Vagina (tissue), 2 donors: Measurements from ENCODE around the gene CHD9.

Source experiments
- CTCF ChIP-seq, 3 experiments: fragments of 450-650 bp in 2 of 3; fragments of 200-600 bp in 1 of 3; sonication (generic) in 1 of 3; IDR thresholded peaks; one replicate each; pipeline ENCODE4 v1.5.1; 2017 to 2019; ENCODE audit warnings: antibody characterized with exemption in 3 of 3, mild to moderate bottlenecking in 2 of 3, moderate library complexity in 2 of 3
- POLR2A ChIP-seq, 2 donors: fragments of 450-650 bp; IDR thresholded peaks; one replicate each; pipeline ENCODE4 v1.6.1; 2017; ENCODE audit warnings: antibody characterized with exemption in 2 of 2, mild to moderate bottlenecking in 2 of 2, moderate library complexity in 2 of 2

- TF ChIP-seq CTCF (IDR thresholded peaks at IDR 0.05): no peak
- no peak for TF ChIP-seq POLR2A (IDR thresholded peaks at IDR 0.05)
These were observed 178.2 kb downstream of the CHD9 start for GRCh38 chr16:53232826-53233529.
